Stimulated activated CD8-positive, alpha-beta memory T cell treated with anti-CD3 and anti-CD28 coated beads, Interleukin-4, amount 100 ng/mL, for 4 hours (primary cell): ENCODE data around the gene PTGR2.
"Not testable (repeated sequence)": the region's sequence is repeated elsewhere in the genome, so short reads cannot be mapped to it uniquely, and the experiment has no call there.

Experiments used
- DNase-seq, 2 donors: peaks; one replicate each; pipeline ENCODE4 v3.0.0-alpha.2; 2020; ENCODE audit warnings: low read depth in 2 of 2, low spot score in 1 of 2

Gene PTGR2

DNA sequence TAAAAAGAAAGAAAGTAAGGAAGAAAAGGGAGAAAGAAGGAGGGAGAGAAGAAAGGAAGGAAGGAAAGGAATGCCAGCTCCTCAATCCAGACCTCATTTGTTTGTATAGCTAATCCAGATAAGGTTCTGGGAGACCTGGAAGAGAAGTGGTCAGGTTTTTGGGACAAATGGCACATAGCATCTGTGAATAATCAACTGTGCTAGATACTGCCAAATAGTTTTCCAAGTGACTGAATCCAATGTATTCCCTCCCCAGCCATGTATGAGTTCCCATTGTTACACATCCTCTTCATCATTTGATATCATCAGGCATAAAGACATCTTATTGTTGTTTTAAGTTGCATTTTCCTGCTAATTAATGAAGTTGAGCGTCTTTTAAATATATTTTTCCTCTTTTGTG, 18.6 kb upstream of the PTGR2 start:
- DNase-seq: no peak

DNA sequence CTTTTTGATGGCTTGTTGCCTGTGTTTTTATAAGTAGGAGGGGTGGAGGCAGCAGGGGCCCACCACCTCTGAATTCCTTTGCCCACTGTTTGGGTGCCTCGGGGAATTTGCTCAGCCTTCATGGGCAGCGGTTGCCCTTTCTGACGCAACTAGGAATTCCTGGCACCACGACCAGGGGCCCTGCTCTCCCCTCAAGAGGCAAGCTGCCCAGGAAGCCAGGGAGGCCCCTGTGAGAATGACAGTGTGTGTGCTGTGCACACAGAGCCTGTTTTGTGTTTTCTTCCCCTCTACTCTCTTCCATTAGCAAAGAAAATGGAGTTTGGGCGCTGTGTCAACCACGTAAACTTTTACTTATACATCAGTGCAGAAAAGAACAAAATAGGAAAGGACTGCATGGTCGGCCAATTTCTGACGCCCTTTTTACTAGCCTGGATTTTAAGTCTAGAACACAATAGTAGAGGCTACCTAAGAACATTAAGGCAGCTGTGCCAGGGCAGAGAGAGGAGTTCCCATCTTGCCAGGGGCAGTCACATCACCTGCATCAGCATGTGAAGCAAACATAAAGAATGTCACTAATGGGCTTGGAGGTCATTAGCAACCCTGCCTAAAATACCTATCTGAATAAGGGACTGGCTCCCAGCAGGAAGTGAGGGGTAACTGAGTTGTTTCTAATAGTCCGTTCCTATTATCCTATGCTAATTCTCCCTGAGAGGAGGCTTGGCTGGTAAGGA, 17.9 kb upstream of the PTGR2 start:
- DNase-seq: no peak

DNA sequence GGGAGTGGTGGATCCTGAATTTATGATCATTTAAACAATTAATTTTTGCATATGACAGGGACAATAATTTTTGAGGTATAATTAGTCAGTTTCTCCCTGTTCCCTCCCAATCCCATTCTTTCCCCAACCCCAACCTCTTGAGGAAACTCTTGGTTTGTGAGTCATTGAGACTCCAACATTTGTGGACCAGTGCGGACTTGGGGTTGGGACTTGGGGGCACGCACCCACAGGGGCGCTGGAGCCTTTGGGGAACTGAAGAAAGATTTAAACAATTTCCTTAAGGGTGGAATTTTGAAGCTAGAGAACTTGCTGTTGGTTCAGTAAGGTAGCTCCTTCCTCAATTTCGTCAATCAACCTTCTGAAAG, 17.4 kb upstream of the PTGR2 start:
- DNase-seq: no peak

- not testable (repeated sequence) for DNase-seq
Measured at GRCh38 chr14:73838293-73839034, 13.2 kb upstream of the PTGR2 start.

- DNase-seq: no peak
Measured at GRCh38 chr14:73842201-73842600, 9.4 kb upstream of the PTGR2 start.

DNA sequence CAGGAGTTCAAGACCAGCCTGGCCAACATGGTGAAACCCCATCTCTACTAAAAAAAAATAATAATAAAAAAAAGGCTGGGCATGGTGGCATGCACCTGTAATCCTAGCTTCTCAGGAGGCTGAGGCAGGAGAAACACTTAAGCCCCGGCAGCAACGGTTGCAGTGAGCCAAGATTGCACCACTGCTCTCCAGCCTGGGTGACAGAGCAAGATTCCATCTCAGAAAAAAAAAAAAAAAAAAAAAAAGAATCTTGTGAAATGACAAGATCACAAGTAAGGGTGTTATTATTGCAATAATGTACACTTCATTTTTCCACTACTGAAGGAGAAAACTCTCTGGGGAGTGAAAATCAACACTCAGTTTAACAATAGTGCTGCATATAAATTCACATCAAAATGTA, 8.8 kb upstream of the PTGR2 start:
- no peak for DNase-seq

GRCh38 chr14:73843296-73843695, 8.3 kb upstream of the PTGR2 start:
- no peak for DNase-seq

DNA sequence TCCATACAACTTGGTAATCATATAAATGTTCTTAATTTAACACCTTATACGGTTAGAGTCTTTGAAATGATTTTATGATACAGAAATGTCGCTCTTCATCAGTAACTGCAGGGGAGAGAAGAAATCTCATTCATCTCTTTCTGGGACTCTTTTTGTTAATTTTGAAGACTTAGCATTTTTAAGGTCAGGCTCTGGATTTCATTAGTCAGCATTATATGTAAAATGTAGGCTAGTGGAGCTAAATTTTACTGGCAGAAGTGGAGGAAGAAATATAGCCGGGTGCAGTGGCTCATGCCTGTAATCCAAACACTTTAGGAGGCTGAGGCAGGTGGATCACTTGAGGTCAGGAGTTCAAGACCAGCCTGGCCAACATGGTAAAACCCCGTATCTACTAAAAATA, 4.7 kb upstream of the PTGR2 start:
- no peak for DNase-seq

GRCh38 chr14:73851000-73851399, 631 bp upstream of the PTGR2 start:
- DNase-seq: no peak

DNA sequence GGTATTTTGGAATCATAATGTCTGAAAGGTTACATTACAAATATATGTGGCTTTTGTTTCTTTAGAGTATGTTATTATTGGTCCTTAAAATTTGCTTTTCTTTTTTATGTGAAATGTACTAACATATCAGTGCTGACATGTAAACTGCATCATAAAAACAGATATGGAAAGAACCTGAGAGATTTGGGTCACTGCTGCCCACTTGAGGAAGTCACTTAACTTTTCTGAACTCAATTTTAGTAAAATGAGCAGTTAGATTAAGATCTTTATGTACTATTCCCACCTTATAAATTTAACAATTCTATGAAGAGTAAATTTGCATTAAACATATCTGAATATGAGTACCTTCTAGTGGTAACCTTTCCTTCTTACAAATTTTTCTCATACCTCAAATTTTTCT, 7.5 kb downstream of the PTGR2 start:
- no peak for DNase-seq

DNA sequence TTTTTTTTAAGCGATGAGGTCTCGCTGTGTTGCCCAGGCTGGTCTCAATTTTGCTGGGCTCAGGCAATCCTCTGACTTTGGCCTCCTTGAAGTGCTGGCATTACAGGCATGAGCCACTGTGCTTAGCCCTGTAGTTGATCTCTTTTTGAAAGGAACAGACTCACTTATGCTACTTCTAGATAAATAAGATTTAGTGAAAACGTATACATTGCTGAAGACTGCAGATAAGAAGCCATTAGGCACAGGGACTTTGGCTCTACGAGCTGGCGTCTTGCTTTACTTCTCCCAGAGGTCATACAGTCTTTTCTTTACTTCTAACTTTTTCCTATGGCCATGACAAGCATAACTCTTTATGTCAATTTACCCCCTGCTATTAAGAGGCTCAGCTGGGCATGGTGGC, 9.4 kb downstream of the PTGR2 start:
- no peak for DNase-seq

DNA sequence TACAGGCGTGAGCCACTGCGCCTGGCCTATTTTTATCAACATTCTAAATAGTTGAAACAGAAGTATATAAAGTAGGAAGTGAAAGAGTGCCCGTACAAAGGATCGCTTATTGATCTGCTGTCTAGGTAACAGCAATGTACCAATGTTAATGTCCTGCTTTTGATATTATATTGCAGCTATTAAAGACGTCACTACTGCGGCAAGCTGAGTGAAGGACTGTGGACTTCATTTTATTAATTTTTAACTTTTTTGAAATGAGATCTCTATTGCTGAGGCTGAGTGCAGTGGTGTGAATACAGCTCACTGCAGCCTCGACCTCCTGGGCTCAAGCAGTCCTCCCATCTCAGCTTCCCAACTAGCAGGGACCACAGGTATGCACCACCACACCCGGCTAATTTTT, 10.8 kb downstream of the PTGR2 start:
- DNase-seq: no peak

DNA sequence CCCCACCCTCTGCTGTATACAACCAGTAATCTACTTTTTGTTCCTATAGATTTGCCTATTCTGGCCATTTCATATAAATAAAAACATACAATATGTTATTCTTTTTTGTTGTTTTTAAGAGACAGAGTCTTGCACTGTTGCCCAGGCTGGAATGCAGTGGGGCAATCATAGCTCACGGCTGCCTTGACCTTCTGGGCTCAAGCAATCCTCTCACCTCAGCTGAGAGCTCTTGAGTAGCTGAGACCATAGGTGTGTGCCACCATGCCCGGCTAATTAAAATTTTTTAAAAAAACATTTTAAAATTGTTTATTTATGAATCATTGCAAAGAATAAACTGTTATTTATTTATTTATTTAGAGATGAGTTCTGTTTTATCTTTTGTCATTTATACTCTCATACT, 11.6 kb downstream of the PTGR2 start:
- no peak for DNase-seq

DNA sequence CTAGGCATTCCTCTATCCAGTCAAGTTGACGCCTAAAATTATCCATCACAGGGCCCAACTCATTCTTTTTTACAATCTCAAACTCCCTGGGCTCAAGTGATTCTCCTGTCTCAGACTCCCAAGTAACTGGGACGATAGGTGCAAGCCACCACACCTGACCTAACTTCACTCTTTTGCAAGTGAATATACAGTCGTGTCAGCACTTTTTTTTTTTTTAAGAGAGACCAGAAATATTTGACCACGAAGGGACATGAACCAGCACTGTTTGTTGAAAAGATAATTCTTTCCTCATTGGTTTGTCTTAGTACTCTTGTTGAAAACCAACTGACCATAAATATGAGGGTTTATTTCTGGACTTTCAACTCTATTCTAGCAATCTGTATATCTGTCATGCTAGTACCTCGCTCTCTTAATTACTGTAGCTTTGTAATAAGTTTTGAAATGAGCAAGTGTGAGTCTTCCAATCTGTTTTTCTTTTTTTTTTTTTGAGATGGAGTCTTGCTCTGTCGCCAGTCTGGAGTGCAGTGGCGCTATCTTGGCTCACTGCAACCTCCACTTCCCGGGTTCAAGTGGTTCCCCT, 14.0 kb downstream of the PTGR2 start:
- no peak for DNase-seq

DNA sequence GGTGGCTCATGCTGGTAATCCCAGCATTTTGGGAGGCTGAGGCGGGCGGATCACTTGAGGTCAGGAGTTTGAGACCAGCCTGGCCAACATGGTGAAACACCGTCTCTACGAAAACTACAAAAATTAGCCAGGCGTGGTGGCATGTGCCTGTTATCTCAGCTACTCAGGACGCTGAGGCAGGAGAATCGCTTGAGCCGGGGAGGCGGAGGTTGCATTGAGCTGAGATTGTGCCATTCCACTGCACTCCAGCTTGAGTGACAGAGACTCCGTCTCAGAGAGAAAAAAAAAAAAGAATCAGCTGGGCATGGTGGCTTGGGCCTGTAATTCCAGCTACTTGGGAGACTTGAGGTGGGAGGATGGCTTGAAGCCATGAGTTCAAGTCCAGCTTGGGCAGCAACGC, 18.1 kb downstream of the PTGR2 start:
- not testable (repeated sequence) for DNase-seq

DNA sequence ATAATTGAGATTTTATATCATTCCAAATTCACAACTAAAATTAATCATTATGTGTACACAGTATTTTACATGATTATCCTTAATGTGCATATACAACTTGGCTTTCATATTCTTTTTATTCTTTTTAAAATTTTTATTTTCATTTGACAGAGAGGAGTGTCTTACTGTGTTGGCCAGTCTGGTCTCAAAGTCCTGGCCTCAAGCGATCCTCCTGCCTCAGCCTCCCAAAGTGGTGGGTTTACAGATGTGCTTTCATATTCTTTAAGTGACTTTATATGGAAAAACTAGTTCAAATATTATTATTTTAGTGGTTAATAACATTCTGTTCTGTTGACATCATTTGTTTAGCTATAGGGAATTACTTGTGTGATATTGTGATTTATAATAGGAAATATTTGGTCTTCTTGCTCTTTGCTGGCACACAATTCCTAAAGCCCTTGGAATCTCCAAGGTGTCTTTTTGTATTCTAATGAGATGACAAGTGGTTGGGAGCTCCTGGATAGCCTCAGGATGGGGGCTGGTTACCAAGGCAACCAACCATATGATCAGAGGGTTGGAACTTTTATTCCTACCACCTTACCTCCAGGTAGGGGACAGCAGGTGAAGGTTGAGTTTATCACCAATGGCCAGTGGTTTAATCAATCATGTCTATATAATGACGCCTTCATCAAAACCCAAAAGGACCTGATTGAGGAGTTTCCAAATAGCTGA, 19.0 kb downstream of the PTGR2 start:
- DNase-seq: no peak

DNA sequence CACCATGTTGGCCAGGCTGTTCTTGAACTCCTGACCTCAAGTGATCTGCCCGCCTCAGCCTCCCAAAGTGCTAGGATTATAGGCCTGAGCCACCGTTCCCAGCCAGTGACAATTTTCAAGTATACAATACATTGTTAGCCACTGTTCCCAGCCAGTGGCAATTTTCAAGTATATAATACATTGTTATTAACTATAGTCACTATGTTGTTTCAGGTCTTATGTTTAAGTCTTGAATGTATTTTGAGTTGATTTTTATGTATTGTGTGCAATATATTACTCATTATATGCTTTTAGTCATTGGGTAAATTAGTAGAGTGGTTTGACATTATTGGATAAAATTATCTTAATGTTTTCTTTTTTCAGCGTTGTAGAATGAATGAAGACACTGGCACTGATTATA, 22.0 kb downstream of the PTGR2 start:
- DNase-seq: no peak

- no peak for DNase-seq
Measured at GRCh38 chr14:73877790-73878189, 26.2 kb downstream of the PTGR2 start.

DNA sequence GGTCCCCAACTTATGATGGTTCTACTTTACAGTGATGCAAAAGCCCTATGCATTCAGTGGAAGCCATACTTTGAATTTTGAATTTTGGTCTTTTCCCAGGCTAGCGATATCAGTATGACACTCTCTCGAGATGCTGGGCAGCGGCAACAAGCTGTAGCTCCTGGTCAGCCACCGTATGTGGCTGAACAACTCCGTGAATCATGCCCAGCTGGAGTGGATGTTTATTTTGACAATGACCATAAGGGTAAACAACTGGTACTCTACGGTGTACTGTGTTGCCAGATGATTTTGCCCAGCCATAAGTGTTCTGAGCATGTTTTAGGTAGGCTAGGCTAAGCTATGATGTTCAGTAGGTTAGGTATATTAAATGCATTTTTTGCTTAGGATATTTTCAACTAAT, 26.8 kb downstream of the PTGR2 start:
- no peak for DNase-seq

DNA sequence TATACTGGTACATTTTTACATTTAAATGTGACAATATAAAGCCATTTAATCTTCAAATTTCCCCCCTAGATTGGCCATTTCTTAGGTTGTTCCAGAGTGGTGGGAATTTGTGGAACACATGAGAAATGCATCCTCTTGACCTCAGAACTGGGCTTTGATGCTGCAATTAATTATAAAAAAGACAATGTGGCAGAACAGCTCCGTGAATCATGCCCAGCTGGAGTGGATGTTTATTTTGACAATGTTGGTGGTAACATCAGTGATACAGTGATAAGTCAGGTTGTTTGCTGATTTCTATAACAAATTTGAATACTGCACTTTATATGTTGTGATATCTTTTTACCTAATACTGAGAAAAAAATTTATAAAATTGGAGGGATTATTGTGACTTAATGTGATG, 27.4 kb downstream of the PTGR2 start:
- DNase-seq: no peak

GRCh38 chr14:73884438-73885190, 33.0 kb downstream of the PTGR2 start:
- DNase-seq: no peak
